Measurements from ENCODE around the gene SEMA5A. TPM values are rescaled to one million over a fixed set of nuclear protein-coding genes. Genes with fewer than 3 reads are reported as not detected.

SEMA5A gene
- total RNA-seq, 1 donor from 2014 or later: 43.2 TPM

DNA sequence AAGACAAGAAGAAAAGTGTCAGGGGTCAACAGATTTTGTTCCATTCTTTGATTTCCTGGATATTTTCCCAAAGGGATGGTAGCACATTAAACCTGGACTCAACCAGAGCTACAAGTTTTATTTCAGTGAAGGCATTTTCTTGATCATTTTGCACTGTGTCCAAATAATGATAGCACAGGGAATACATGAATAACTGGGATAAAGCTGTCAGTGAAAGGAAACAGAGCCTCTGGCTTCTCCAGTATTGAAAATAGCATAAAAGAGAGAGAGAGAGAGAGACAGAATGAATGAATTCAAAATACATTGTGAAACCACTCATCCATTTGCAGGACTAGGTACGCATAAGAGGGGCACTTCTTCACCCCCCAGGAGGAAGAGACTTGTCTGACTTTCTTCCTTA lies 43.0 kb downstream of the SEMA5A start:
- TF ChIP-seq, protein P1, sequence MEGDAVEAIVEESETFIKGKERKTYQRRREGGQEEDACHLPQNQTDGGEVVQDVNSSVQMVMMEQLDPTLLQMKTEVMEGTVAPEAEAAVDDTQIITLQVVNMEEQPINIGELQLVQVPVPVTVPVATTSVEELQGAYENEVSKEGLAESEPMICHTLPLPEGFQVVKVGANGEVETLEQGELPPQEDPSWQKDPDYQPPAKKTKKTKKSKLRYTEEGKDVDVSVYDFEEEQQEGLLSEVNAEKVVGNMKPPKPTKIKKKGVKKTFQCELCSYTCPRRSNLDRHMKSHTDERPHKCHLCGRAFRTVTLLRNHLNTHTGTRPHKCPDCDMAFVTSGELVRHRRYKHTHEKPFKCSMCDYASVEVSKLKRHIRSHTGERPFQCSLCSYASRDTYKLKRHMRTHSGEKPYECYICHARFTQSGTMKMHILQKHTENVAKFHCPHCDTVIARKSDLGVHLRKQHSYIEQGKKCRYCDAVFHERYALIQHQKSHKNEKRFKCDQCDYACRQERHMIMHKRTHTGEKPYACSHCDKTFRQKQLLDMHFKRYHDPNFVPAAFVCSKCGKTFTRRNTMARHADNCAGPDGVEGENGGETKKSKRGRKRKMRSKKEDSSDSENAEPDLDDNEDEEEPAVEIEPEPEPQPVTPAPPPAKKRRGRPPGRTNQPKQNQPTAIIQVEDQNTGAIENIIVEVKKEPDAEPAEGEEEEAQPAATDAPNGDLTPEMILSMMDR (IDR thresholded peaks at IDR 0.05; ENCODE audit: borderline replicate concordance): no peak
- Histone ChIP-seq H3K9me3 (replicated peaks) (no peaks in the 10 kb centered on the region), H3K27me3 (ENCODE audit: low read depth) (no peaks in the 10 kb centered on the region), H3K36me3 (no peaks in the 10 kb centered on the region), H3K4me1 (peaks cover 40% of the 10 kb centered on the region), H3K27ac (replicated peaks) (peak overlapping the region; percentile 84), H3K4me3 (no peak overlapping the region)
- DNase-seq: no peak
- intact Hi-C loops (cut with micrococcal nuclease): no loop called here

DNA sequence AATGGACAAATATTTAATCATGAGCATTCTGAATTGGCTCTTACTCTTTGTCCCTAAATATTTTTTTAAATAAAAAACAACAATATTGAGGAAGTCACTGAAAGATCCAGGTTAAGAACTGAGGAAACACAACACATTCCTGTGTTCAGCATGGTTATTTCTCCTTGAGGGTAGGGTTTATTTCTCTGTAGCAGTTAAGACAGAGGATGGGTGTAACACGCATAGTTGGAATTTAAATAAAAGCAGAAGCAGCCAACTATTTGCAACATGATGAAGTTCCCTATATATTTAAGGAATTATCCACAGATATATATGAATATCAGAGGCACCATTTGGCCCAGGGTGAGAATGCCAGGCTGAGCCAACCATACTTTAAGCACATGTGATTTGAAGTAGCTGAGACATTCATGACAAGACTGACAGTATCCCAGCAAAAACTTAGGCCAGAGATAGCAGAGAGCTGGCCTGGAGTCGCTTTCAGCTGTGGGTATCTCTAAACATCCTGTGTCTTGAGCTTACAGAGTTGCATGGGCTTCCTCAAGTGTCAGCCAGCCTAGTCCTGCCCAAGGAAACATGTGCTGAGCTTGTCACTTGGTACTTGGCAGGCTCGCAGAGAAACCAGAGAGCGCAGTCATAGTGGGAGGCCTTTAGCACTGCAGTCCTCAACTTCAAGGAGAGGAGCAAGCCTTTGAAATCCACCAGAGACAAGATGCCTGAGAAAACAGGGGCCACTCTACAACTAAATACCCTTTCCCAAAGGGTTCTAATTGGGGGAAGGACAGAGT lies 43.6 kb downstream of the SEMA5A start:
- H3K9me3 ChIP-seq (replicated peaks): no peaks in the 10 kb centered on the region
- TF ChIP-seq, protein P1 (IDR thresholded peaks at IDR 0.05; ENCODE audit: borderline replicate concordance): no peak
- peak overlapping the region; percentile 84 for H3K27ac ChIP-seq (replicated peaks)
- no peak overlapping the region for H3K4me3 ChIP-seq
- H3K27me3 ChIP-seq (ENCODE audit: low read depth): no peaks in the 10 kb centered on the region
- intact Hi-C loops (cut with micrococcal nuclease): no loop called here
- H3K4me1 ChIP-seq: peaks cover 45% of the 10 kb centered on the region
- no peak for DNase-seq
- no peaks in the 10 kb centered on the region for H3K36me3 ChIP-seq

DNA sequence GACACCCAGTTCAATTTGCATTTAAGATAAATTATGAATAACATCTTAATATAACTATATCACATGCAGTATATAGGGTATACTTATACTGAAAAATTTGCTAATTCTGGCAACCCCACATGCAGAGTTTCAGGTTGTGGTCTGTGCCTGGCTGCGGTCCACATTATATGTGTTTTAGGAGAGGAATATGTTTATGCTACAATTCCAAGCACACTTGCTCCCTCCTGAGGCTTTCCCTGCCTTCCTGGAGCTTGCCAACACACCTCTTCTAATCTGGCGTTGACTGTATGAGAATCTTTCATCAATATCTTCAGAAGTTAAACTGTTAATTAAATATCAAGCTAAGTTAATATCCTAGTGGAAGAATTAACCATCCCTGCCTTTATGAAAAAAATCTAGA lies 45.2 kb downstream of the SEMA5A start:
- no peak for DNase-seq
- intact Hi-C loops (cut with micrococcal nuclease): no loop called here

DNA sequence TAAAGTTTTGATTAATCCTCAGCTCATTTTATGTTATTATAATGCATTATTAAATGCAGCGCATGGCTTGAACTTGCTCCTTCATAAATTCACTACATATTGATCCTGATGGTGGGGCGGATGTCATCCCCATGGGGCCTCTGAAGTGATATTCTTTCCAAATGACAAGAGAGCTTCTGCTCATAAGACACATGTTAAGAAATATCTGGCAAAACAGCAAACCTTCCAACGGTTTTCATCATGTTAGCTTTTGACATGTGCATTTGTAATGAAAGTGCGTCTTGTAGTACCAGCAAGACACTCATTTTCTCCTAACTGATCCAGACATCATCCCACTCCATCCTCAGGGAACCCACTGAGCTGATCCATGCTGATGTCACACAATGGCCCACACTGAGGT lies 45.7 kb downstream of the SEMA5A start:
- no peak for DNase-seq
- Histone ChIP-seq H3K4me1 (peaks cover 53% of the 10 kb centered on the region), H3K9me3 (replicated peaks) (no peaks in the 10 kb centered on the region), H3K36me3 (no peaks in the 10 kb centered on the region), H3K4me3 (no peak overlapping the region), H3K27ac (replicated peaks) (no peak overlapping the region), H3K27me3 (ENCODE audit: low read depth) (no peaks in the 10 kb centered on the region)
- TF ChIP-seq, protein P1 (IDR thresholded peaks at IDR 0.05; ENCODE audit: borderline replicate concordance): no peak
- intact Hi-C loops (cut with micrococcal nuclease): no loop called here

More for the DNA sequence above, 45.2 kb downstream of the SEMA5A start:
- TF ChIP-seq, protein P1 (IDR thresholded peaks at IDR 0.05; ENCODE audit: borderline replicate concordance): no peak
- H3K9me3 ChIP-seq (replicated peaks): no peaks in the 10 kb centered on the region
- peaks cover 53% of the 10 kb centered on the region for H3K4me1 ChIP-seq
- H3K4me3 ChIP-seq: no peak overlapping the region
- H3K27me3 ChIP-seq (ENCODE audit: low read depth): no peaks in the 10 kb centered on the region
- H3K27ac ChIP-seq (replicated peaks): no peak overlapping the region
- no peaks in the 10 kb centered on the region for H3K36me3 ChIP-seq

DNA sequence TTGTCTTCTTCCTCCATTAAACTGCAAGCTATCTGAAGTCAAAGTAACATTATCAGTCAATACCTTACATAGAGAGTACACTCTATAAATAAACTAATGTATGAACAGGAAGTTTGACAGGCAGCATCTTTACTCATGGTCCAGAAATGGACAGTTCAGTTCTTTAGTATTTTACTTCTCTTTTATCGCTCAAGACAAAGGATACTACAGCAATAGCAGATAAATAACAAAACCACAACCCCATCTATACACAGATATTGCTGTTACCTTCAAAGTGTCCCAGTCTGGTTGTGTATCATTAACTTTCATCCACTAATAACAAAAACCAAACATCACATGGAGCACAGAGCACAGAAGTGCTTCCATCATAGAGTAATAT lies 46.4 kb downstream of the SEMA5A start:
- Histone ChIP-seq H3K27me3 (ENCODE audit: low read depth) (no peaks in the 10 kb centered on the region), H3K4me1 (peaks cover 53% of the 10 kb centered on the region), H3K9me3 (replicated peaks) (no peaks in the 10 kb centered on the region), H3K27ac (replicated peaks) (no peak overlapping the region), H3K36me3 (no peaks in the 10 kb centered on the region), H3K4me3 (no peak overlapping the region)
- no peak for DNase-seq
- intact Hi-C loops (cut with micrococcal nuclease): no loop called here
- TF ChIP-seq, protein P1 (IDR thresholded peaks at IDR 0.05; ENCODE audit: borderline replicate concordance): no peak
